Measurements from ENCODE around the gene ARHGAP18.

DNA sequence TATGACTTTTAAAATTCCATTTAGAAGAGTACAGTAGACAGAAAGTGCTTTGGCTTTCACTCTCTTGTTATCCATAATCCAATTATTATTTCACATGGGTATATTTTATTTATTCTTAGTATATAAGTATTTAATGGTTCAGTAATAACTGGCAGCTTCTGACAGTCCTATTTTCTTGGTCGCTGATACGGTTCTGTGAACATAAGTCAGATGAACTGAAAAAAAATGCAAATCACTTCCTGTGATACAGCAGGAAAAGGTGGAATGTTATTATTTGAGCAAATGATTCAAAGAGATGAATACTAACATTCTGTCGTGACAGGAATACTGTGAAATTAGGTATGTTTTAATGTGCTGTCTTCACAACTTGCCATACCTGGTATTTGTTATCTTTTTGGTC, 132.3 kb downstream of the ARHGAP18 start:
- TF ChIP-seq, protein P1, sequence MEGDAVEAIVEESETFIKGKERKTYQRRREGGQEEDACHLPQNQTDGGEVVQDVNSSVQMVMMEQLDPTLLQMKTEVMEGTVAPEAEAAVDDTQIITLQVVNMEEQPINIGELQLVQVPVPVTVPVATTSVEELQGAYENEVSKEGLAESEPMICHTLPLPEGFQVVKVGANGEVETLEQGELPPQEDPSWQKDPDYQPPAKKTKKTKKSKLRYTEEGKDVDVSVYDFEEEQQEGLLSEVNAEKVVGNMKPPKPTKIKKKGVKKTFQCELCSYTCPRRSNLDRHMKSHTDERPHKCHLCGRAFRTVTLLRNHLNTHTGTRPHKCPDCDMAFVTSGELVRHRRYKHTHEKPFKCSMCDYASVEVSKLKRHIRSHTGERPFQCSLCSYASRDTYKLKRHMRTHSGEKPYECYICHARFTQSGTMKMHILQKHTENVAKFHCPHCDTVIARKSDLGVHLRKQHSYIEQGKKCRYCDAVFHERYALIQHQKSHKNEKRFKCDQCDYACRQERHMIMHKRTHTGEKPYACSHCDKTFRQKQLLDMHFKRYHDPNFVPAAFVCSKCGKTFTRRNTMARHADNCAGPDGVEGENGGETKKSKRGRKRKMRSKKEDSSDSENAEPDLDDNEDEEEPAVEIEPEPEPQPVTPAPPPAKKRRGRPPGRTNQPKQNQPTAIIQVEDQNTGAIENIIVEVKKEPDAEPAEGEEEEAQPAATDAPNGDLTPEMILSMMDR (IDR thresholded peaks at IDR 0.05; ENCODE audit: insufficient read depth, low read length, poor library complexity, severe bottlenecking): no peak
- TF ChIP-seq EZH2phosphoT487 (conservative IDR thresholded peaks at IDR 0.05; ENCODE audit: low read length): no peak

Data from SU-DHL-6 (cell line).